RWPE1 (cell line): Measurements from ENCODE around the gene THAP3.
A peak's percentile ranks its signal among the peaks of the same experiment; 100 is the strongest.

Experiments used
- CTCF ChIA-PET: fragments of 350-600 bp; sonication (Branson Sonifier 250); formaldehyde crosslinking; extraction: SDS; loops from one replicate; lab custom pipeline; 2021; lab: Yijun Ruan, JAX
- POLR2A ChIA-PET: fragments of 400-600 bp; formaldehyde crosslinking; extraction: SDS; loops from one replicate; lab custom pipeline; 2020; ENCODE audit warnings: antibody characterized with exemption; ENCODE audit not compliant: low non-redundant PET; lab: Yijun Ruan, JAX
- DNase-seq: peaks from one replicate; pipeline ENCODE4 v3.0.0; 2012; ENCODE audit warnings: low spot score
- H3K27ac ChIP-seq: fragments of 450-650 bp; 2 replicates; pipeline ENCODE4 v1.5.1; 2017
- CTCF ChIP-seq: fragments of 450-650 bp; conservative IDR thresholded peaks from 2 replicates; pipeline ENCODE4 v1.5.1; 2017; ENCODE audit warnings: low read depth, mild to moderate bottlenecking

The THAP3 gene

GRCh38 chr1:6580593-6581409 is 43.9 kb upstream of the THAP3 start:
- peak overlapping the region; percentile 92 for H3K27ac ChIP-seq
- no peak for DNase-seq
- ChIA-PET CTCF (interaction anchor here (0.6 to 1.1 kb wide), 6 partner anchors 12 to 1881 kb away, joined by 3 to 10 read pairs (median 3); partner anchors contain the start of gene NOL9), POLR2A (interaction anchor here (1.0 to 1.6 kb wide), 2 partner anchors 8 to 26 kb away, joined by 3 to 4 read pairs; partner anchors contain the start of gene NOL9)
- no peak for TF ChIP-seq CTCF

GRCh38 chr1:6581561-6582305 is 42.9 kb upstream of the THAP3 start:
- CTCF ChIA-PET: interaction anchor here (0.6 to 1.1 kb wide), 4 partner anchors 13 to 220 kb away, joined by 3 to 10 read pairs (median 4); partner anchors contain the start of gene NOL9
- POLR2A ChIA-PET: interaction anchor here (0.7 to 1.0 kb wide), 3 partner anchors 8 to 18 kb away, joined by 3 to 4 read pairs (median 4); no protein-coding TSS in a partner anchor
- peak overlapping the region; percentile 92 for H3K27ac ChIP-seq
- peak; percentile 73 for DNase-seq
- TF ChIP-seq CTCF: no peak

- H3K27ac ChIP-seq: peak overlapping the region; percentile 92
- DNase-seq: no peak
- no peak for TF ChIP-seq CTCF
- CTCF ChIA-PET: no interaction called here
- POLR2A ChIA-PET: interaction anchor here (0.6 kb wide), 1 partner anchor 39 kb away, joined by 3 read pairs; no protein-coding TSS in a partner anchor
Measured at GRCh38 chr1:6582370-6582769, 42.3 kb upstream of the THAP3 start.

- peak overlapping the region; percentile 98 for H3K27ac ChIP-seq
- ChIA-PET CTCF (interaction anchor here (0.6 kb wide), 1 partner anchor 62 kb away, joined by 3 read pairs; no protein-coding TSS in a partner anchor), POLR2A (interaction anchor here (0.6 to 0.7 kb wide), 2 partner anchors 46 to 1168 kb away, joined by 4 to 9 read pairs; no protein-coding TSS in a partner anchor)
- TF ChIP-seq CTCF: no peak
- DNase-seq: no peak
Measured at GRCh38 chr1:6584126-6585080, 40.3 kb upstream of the THAP3 start.

GRCh38 chr1:6585081-6585722 is 39.5 kb upstream of the THAP3 start:
- CTCF ChIA-PET: interaction anchor here (0.6 kb wide), 1 partner anchor 61 kb away, joined by 3 read pairs; no protein-coding TSS in a partner anchor
- POLR2A ChIA-PET: no interaction called here
- no peak for DNase-seq
- TF ChIP-seq CTCF: no peak
- peak overlapping the region; percentile 98 for H3K27ac ChIP-seq
